ENCODE data around the gene FRMD8. TPM values are rescaled to one million over a fixed set of nuclear protein-coding genes. Genes with fewer than 3 reads are reported as not detected.
A peak's percentile ranks its signal among the peaks of the same experiment; 100 is the strongest.

The FRMD8 gene
- total RNA-seq, 1 experiment from 2014 or later: 51.1 TPM

DNA sequence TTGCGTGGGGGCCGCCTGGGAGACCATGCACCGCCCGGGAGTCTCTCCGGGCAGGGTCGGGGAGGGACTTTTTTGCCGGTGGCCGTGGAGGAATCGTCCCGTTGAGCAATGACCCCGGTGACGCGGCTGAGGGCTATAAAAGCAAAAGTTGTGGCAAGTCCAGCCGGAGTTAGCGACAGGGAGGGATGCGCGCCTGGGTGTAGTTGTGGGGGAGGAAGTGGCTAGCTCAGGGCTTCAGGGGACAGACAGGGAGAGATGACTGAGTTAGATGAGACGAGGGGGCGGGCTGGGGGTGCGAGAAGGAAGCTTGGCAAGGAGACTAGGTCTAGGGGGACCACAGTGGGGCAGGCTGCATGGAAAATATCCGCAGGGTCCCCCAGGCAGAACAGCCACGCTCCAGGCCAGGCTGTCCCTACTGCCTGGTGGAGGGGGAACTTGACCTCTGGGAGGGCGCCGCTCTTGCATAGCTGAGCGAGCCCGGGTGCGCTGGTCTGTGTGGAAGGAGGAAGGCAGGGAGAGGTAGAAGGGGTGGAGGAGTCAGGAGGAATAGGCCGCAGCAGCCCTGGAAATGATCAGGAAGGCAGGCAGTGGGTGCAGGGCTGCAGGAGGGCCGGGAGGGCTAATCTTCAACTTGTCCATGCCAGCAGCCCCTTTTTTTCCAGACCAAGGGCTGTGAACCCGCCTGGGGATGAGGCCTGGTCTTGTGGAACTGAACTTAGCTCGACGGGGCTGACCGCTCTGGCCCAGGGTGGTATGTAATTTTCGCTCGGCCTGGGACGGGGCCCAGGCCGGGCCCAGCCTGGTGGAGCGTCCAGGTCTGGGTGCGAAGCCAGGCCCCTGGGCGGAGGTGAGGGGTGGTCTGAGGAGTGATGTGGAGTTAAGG is 36.4 kb downstream of the FRMD8 start, which contains the start of gene NEAT1:
Gene NEAT1 (plus strand): TSS at position 166 of the 883 bp plus-strand sequence.
- H3K27me3 ChIP-seq (replicated peaks; ENCODE audit: insufficient read depth, low read depth, low read length, poor library complexity): no peaks in the 10 kb centered on the region
- POLR2A ChIA-PET (ENCODE audit: low non-redundant PET): interaction anchor here (0.6 to 1.6 kb wide), 10 partner anchors 24 to 554 kb away, joined by 3 to 19 read pairs (median 5); partner anchors contain the start of gene MALAT1
- BruUV-seq (replicated peaks): TSS peak; percentile 46
- peak; percentile 93 for DNase-seq (ENCODE audit: low spot score)
- TF ChIP-seq EZH2 (IDR thresholded peaks at IDR 0.05; ENCODE audit: borderline replicate concordance, low read depth, low read length, poor library complexity, severe bottlenecking): no peak
- TF ChIP-seq, protein P1, sequence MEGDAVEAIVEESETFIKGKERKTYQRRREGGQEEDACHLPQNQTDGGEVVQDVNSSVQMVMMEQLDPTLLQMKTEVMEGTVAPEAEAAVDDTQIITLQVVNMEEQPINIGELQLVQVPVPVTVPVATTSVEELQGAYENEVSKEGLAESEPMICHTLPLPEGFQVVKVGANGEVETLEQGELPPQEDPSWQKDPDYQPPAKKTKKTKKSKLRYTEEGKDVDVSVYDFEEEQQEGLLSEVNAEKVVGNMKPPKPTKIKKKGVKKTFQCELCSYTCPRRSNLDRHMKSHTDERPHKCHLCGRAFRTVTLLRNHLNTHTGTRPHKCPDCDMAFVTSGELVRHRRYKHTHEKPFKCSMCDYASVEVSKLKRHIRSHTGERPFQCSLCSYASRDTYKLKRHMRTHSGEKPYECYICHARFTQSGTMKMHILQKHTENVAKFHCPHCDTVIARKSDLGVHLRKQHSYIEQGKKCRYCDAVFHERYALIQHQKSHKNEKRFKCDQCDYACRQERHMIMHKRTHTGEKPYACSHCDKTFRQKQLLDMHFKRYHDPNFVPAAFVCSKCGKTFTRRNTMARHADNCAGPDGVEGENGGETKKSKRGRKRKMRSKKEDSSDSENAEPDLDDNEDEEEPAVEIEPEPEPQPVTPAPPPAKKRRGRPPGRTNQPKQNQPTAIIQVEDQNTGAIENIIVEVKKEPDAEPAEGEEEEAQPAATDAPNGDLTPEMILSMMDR (conservative IDR thresholded peaks at IDR 0.05; ENCODE audit: low read depth, low read length): 0 out of 2 replicates have a peak, but pooled peaks have one; percentile 9
- H3K27ac ChIP-seq (ENCODE audit: low read depth, low read length, poor library complexity, severe bottlenecking): peak within 1 kb of the TSS; percentile 100
- peaks cover 36% of the 10 kb centered on the region for H3K36me3 ChIP-seq (ENCODE audit: insufficient read depth, low read length, poor library complexity, severe bottlenecking)
- peaks cover 78% of the 10 kb centered on the region for H3K4me1 ChIP-seq (ENCODE audit: insufficient read depth, low read length, poor library complexity, severe bottlenecking)
- CTCF ChIA-PET: interaction anchor here (0.6 to 0.7 kb wide), 3 partner anchors 102 to 465 kb away, joined by 3 to 4 read pairs (median 3); partner anchors contain the start of genes FIBP and SCYL1
- H3K4me3 ChIP-seq (ENCODE audit: low read depth, low read length, poor library complexity, severe bottlenecking): peak within 1 kb of the TSS; percentile 66
- intact Hi-C loops (cut with micrococcal nuclease; ENCODE audit: unreplicated experiment): loop anchor here (2.0 kb wide), 1 partner anchor 54 kb away; no protein-coding TSS in a partner anchor
- H3K9me3 ChIP-seq (ENCODE audit: low read depth, low read length, poor library complexity, severe bottlenecking): no peaks in the 10 kb centered on the region

DNA sequence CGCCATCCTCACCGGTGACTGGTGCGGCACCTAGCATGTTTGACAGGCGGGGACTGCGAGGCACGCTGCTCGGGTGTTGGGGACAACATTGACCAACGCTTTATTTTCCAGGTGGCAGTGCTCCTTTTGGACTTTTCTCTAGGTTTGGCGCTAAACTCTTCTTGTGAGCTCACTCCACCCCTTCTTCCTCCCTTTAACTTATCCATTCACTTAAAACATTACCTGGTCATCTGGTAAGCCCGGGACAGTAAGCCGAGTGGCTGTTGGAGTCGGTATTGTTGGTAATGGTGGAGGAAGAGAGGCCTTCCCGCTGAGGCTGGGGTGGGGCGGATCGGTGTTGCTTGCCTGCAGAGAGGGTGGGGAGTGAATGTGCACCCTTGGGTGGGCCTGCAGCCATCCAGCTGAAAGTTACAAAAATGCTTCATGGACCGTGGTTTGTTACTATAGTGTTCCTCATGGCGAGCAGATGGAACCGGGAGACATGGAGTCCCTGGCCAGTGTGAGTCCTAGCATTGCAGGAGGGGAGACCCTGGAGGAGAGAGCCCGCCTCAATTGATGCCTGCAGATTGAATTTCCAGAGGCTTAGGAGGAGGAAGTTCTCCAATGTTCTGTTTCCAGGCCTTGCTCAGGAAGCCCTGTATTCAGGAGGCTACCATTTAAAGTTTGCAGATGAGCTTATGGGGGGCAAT is 37.2 kb downstream of the FRMD8 start:
- no TSS peak for BruUV-seq (replicated peaks)
- Histone ChIP-seq H3K4me3 (ENCODE audit: low read depth, low read length, poor library complexity, severe bottlenecking) (peak overlapping the region; percentile 66), H3K27ac (ENCODE audit: low read depth, low read length, poor library complexity, severe bottlenecking) (peak overlapping the region; percentile 100), H3K36me3 (ENCODE audit: insufficient read depth, low read length, poor library complexity, severe bottlenecking) (peaks cover 36% of the 10 kb centered on the region), H3K4me1 (ENCODE audit: insufficient read depth, low read length, poor library complexity, severe bottlenecking) (peaks cover 78% of the 10 kb centered on the region), H3K27me3 (replicated peaks; ENCODE audit: insufficient read depth, low read depth, low read length, poor library complexity) (no peaks in the 10 kb centered on the region), H3K9me3 (ENCODE audit: low read depth, low read length, poor library complexity, severe bottlenecking) (no peaks in the 10 kb centered on the region)
- no peak for DNase-seq (ENCODE audit: low spot score)
- intact Hi-C loops (cut with micrococcal nuclease; ENCODE audit: unreplicated experiment): loop anchor here (2.0 kb wide), 1 partner anchor 53 kb away; no protein-coding TSS in a partner anchor
- POLR2A ChIA-PET (ENCODE audit: low non-redundant PET): interaction anchor here (0.5 to 1.6 kb wide), 6 partner anchors 56 to 537 kb away, joined by 3 to 19 read pairs (median 4); partner anchors contain the start of gene MALAT1
- CTCF ChIA-PET: interaction anchor here (0.6 to 0.7 kb wide), 2 partner anchors 101 to 438 kb away, joined by 3 to 4 read pairs; partner anchors contain the start of gene SCYL1
- TF ChIP-seq EZH2 (IDR thresholded peaks at IDR 0.05; ENCODE audit: borderline replicate concordance, low read depth, low read length, poor library complexity, severe bottlenecking): no peak
- TF ChIP-seq, protein P1 (conservative IDR thresholded peaks at IDR 0.05; ENCODE audit: low read depth, low read length): no peak

Data from A673 (cell line).